ENCODE measurements around the gene KIAA0586.
"Not testable (repeated sequence)": the region's sequence is repeated elsewhere in the genome, so short reads cannot be mapped to it uniquely, and the experiment has no call there.

The KIAA0586 gene

GRCh38 chr14:58464652-58465051 is 37.1 kb downstream of the KIAA0586 start:
- TF ChIP-seq CTCF (conservative IDR thresholded peaks at IDR 0.05; ENCODE audit: low read depth, low read length), result no peak
- DNase-seq (ENCODE audit: low read depth), result no peak
- no peak overlapping the region for H3K4me3 ChIP-seq (ENCODE audit: low read depth, low read length)

GRCh38 chr14:58465421-58465820 is 37.9 kb downstream of the KIAA0586 start:
- no peak overlapping the region for H3K4me3 ChIP-seq (ENCODE audit: low read depth, low read length)
- DNase-seq (ENCODE audit: low read depth), result peak; percentile 61
- no peak for TF ChIP-seq CTCF (conservative IDR thresholded peaks at IDR 0.05; ENCODE audit: low read depth, low read length)

GRCh38 chr14:58466459-58466858 is 38.9 kb downstream of the KIAA0586 start:
- H3K4me3 ChIP-seq (ENCODE audit: low read depth, low read length), result no peak overlapping the region
- TF ChIP-seq CTCF (conservative IDR thresholded peaks at IDR 0.05; ENCODE audit: low read depth, low read length), result no peak
- DNase-seq (ENCODE audit: low read depth), result no peak

- TF ChIP-seq CTCF (conservative IDR thresholded peaks at IDR 0.05; ENCODE audit: low read depth, low read length), result no peak
Measured at GRCh38 chr14:58467575-58467974, 40.1 kb downstream of the KIAA0586 start.

GRCh38 chr14:58469309-58469708 is 41.8 kb downstream of the KIAA0586 start:
- no peak for TF ChIP-seq CTCF (conservative IDR thresholded peaks at IDR 0.05; ENCODE audit: low read depth, low read length)
- H3K4me3 ChIP-seq (ENCODE audit: low read depth, low read length), result no peak overlapping the region
- DNase-seq (ENCODE audit: low read depth), result no peak

More at GRCh38 chr14:58467575-58467974, 40.1 kb downstream of the KIAA0586 start:
- no peak overlapping the region for H3K4me3 ChIP-seq (ENCODE audit: low read depth, low read length)
- no peak for DNase-seq (ENCODE audit: low read depth)

- no peak for DNase-seq (ENCODE audit: low read depth)
- no peak overlapping the region for H3K4me3 ChIP-seq (ENCODE audit: low read depth, low read length)
- TF ChIP-seq CTCF (conservative IDR thresholded peaks at IDR 0.05; ENCODE audit: low read depth, low read length), result no peak
Measured at GRCh38 chr14:58476320-58476719, 48.8 kb downstream of the KIAA0586 start.

- no peak for DNase-seq (ENCODE audit: low read depth)
- H3K4me3 ChIP-seq (ENCODE audit: low read depth, low read length), result no peak overlapping the region
- no peak for TF ChIP-seq CTCF (conservative IDR thresholded peaks at IDR 0.05; ENCODE audit: low read depth, low read length)
Measured at GRCh38 chr14:58477653-58478052, 50.1 kb downstream of the KIAA0586 start.

GRCh38 chr14:58478329-58478728 is 50.8 kb downstream of the KIAA0586 start:
- not testable (repeated sequence) for DNase-seq (ENCODE audit: low read depth); H3K4me3 ChIP-seq (ENCODE audit: low read depth, low read length)

Measured in choroid plexus epithelial cell (primary cell).